Mesendoderm (in vitro differentiated cells): ENCODE data around the gene SKOR1.

Experiments used
- DNase-seq: peaks from one replicate; pipeline ENCODE4 v3.0.0; 2013
- H2AK5ac ChIP-seq: 2 replicates; pipeline ENCODE4 v1.6.1; 2013; ENCODE audit warnings: low read length, inconsistent platforms
- H2BK120ac ChIP-seq: 2 replicates; pipeline ENCODE4 v1.6.1; 2013; ENCODE audit warnings: low read depth, mild to moderate bottlenecking, low read length, moderate library complexity, mixed read lengths
- H2BK15ac ChIP-seq: replicated peaks from 2 replicates; pipeline ENCODE4 v1.6.1; 2013; ENCODE audit warnings: low read depth, mild to moderate bottlenecking, moderate library complexity
- H2BK5ac ChIP-seq: 2 replicates; pipeline ENCODE4 v1.6.1; 2013; ENCODE audit warnings: low read length, inconsistent platforms
- H3K18ac ChIP-seq: 2 replicates; pipeline ENCODE4 v1.6.1; 2013; ENCODE audit warnings: mild to moderate bottlenecking, low read length, mixed read lengths
- H3K23ac ChIP-seq: one replicate; pipeline ENCODE4 v1.6.1; 2013; ENCODE audit warnings: low read length
- H3K27ac ChIP-seq: 2 replicates; pipeline ENCODE4 v1.5.1; 2013; ENCODE audit warnings: low read depth, mild to moderate bottlenecking, inconsistent platforms, low read length, moderate library complexity
- H3K27me3 ChIP-seq: 2 replicates; pipeline ENCODE4 v1.6.1; 2013; ENCODE audit warnings: low read length, control low read depth, mild to moderate bottlenecking, inconsistent platforms; ENCODE audit not compliant: insufficient read depth, poor library complexity
- H3K36me3 ChIP-seq: 2 replicates; pipeline ENCODE4 v1.6.1; 2013; ENCODE audit warnings: low read length, inconsistent platforms; ENCODE audit not compliant: control insufficient read depth, insufficient read depth
- H3K4ac ChIP-seq: one replicate; pipeline ENCODE4 v1.6.1; 2013; ENCODE audit warnings: low read depth, mild to moderate bottlenecking, low read length, moderate library complexity
- H3K4me1 ChIP-seq: 2 replicates; pipeline ENCODE4 v1.6.1; 2013; ENCODE audit warnings: low read depth, low read length, inconsistent platforms; ENCODE audit not compliant: control insufficient read depth
- H3K4me2 ChIP-seq: 2 replicates; pipeline ENCODE4 v1.6.1; 2013; ENCODE audit warnings: low read length
- H3K4me3 ChIP-seq: 2 replicates; pipeline ENCODE4 v1.5.1; 2013; ENCODE audit warnings: mild to moderate bottlenecking, low read length
- H3K56ac ChIP-seq: one replicate; pipeline ENCODE4 v1.6.1; 2013; ENCODE audit warnings: low read length
- H3K79me1 ChIP-seq: 2 replicates; pipeline ENCODE4 v1.6.1; 2013; ENCODE audit warnings: low read length, inconsistent platforms
- H3K79me2 ChIP-seq: 2 replicates; pipeline ENCODE4 v1.6.1; 2013; ENCODE audit warnings: mild to moderate bottlenecking, low read length; ENCODE audit not compliant: control insufficient read depth, insufficient read depth
- H3K9ac ChIP-seq: 2 replicates; pipeline ENCODE4 v1.6.1; 2013; ENCODE audit warnings: low read length, inconsistent platforms
- H4K5ac ChIP-seq: one replicate; pipeline ENCODE4 v1.6.1; 2013; ENCODE audit warnings: low read length
- H4K8ac ChIP-seq: one replicate; pipeline ENCODE4 v1.6.1; 2013; ENCODE audit warnings: low read depth, mild to moderate bottlenecking, control low read depth, low read length, moderate library complexity
- WGBS: extraction: QIAGEN DNeasy Blood & Tissue Kit; methylation state at CpG from one replicate; pipeline ENCODE4 v1.1.7; 2013; ENCODE audit warnings: low lambda C conversion rate, missing lambda C conversion rate; ENCODE audit not compliant: insufficient coverage; ENCODE audit errors: extremely low coverage; 5-methylcytosine and 5-hydroxymethylcytosine counted together

Gene SKOR1

DNA sequence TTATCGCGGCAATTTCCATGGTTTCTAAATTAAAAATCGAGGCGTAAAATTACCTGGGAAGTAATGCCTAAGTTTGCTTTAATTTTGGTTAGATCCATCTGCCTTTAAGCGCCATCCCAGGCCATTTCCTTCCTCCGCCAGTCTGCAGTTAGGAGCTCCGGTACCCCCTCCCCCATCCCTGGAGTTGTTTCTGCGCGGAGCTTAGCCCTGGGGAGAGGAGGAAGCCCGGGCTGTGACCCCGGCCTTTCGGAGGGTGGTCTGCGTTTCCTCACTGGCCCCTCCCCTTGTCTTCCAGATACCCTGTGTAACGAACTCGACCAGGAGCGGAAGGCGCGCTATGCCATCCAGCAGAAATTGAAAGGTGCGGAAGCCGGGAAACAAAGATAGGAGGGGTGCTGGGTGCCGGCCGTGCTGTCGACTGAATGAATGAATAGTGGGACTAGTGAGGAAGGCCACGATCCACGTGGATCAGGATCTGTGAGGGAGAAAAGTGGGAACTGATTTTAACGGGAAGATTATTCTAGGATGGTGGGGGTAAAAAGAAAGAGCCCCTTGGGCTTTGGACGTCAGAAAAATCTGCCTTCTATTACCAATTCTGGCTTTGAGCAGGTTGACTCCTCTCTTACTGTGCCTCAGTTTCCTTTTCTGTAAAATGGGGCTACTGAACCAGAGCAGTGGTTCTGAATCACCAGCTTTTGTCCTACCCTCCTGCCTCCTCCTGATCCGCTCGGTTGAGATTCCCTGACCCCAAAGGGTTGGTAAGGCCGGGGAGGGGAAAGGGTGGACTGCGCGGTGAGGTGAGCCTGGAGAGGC is 7.8 kb downstream of the SKOR1 start:
- Histone ChIP-seq H2AK5ac (no peak overlapping the region), H3K23ac (no peak overlapping the region), H3K56ac (no peak overlapping the region), H3K79me1 (no peaks in the 10 kb centered on the region), H3K4ac (no peak overlapping the region), H2BK120ac (no peak overlapping the region), H4K8ac (no peak overlapping the region), H4K5ac (no peak overlapping the region), H3K79me2 (no peaks in the 10 kb centered on the region), H3K36me3 (no peaks in the 10 kb centered on the region), H3K4me3 (no peak overlapping the region), H2BK5ac (no peak overlapping the region), H3K27ac (no peak overlapping the region), H3K18ac (no peak overlapping the region), H2BK15ac (no peak overlapping the region), H3K27me3 (peaks cover 76% of the 10 kb centered on the region), H3K4me1 (peaks cover 4% of the 10 kb centered on the region), H3K4me2 (peak overlapping the region; percentile 32), H3K9ac (peak overlapping the region; percentile 9)
- WGBS, result no CpG with 5 or more reads among the region's 32 CpGs
- no peak for DNase-seq

DNA sequence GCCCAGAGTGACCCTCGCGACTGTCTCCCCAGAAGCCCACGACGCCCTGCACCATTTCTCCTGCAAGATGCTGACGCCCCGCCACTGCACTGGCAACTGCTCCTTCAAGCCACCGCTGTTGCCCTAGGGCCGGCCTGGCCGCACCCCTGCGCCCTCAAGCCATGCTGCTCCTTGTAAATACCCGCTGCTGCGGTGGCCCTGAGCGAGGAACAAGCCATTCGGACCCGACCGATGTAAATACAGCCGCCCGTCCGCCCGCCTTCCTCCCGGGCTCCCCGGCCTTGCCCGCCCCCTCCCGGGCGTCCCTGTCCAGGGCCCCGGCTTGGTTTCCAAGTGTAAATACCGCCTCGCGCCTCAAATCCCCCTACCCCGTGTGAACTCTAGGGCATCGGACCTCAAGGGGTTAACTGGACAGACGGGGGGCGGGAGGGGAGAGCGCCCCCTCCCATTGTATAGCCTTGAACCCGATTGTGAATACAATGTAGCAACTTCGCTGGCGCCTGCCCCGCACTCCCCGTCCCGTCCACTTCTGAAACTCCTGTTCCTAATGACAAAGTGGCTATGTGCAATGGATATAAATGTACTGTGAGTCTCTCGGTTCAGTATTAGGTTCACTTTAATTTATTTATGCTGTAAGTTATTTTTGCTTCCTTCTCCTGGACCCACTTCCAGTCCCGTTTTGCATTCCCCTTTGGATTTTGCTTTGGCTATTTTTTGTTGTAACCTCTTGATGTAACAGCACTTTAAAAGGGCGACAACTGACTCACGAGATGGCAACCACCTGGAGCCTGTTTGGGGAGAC is 8.6 kb downstream of the SKOR1 start:
- H3K4me1 ChIP-seq, result peaks cover 4% of the 10 kb centered on the region
- H3K4me3 ChIP-seq, result no peak overlapping the region
- H3K27ac ChIP-seq, result no peak overlapping the region
- H3K9ac ChIP-seq, result peak overlapping the region; percentile 4
- no peak overlapping the region for H4K5ac ChIP-seq
- H3K23ac ChIP-seq, result no peak overlapping the region
- no peak overlapping the region for H4K8ac ChIP-seq
- H3K36me3 ChIP-seq, result no peaks in the 10 kb centered on the region
- no peak overlapping the region for H3K56ac ChIP-seq
- no peak overlapping the region for H2BK120ac ChIP-seq
- H3K79me2 ChIP-seq, result no peaks in the 10 kb centered on the region
- H2BK5ac ChIP-seq, result no peak overlapping the region
- no peaks in the 10 kb centered on the region for H3K79me1 ChIP-seq
- H3K18ac ChIP-seq, result no peak overlapping the region
- peaks cover 69% of the 10 kb centered on the region for H3K27me3 ChIP-seq
- no peak overlapping the region for H2AK5ac ChIP-seq
- H2BK15ac ChIP-seq, result no peak overlapping the region
- peak overlapping the region; percentile 32 for H3K4me2 ChIP-seq
- H3K4ac ChIP-seq, result no peak overlapping the region
- WGBS, result no CpG with 5 or more reads among the region's 44 CpGs
- peak; percentile 81 for DNase-seq

DNA sequence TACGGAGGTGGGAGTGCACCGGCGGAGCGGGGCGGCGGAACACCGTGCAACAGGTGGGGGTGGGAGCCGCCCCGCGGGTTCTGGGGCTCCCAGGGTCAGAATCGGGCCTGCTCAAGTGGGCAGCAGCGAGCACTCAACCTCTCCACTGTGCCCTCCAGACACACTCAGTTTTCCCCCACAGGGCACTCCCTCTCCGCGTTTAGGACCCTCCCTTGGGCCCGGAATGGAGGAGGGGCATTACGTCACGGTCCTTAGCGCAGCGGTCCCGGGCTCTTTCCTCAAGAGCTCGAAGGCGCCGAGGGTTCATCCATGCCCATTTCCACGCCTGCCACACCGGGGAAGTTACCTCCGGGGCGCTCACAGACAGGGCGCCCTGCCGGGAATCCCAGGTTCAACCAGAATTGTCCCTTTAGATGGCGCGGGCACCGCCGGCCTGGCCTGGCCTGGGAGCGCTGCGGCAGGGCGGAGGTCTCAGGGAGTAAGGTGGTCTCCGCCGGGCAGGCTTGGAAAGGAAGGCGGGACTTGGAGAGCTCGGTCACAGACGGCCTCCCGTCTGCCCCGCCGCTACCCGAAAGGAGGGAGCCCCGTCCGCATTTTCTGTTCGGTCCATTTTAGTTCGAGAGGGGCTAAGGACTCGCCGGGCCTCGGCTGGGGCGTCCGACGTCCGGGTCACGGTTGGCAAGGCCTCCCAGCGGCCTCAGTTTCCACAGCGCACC is 9.4 kb downstream of the SKOR1 start:
- Histone ChIP-seq H3K23ac (no peak overlapping the region), H3K4me3 (no peak overlapping the region), H2BK120ac (no peak overlapping the region), H4K5ac (no peak overlapping the region), H2AK5ac (no peak overlapping the region), H3K79me2 (no peaks in the 10 kb centered on the region), H3K4ac (no peak overlapping the region), H3K36me3 (no peaks in the 10 kb centered on the region), H3K56ac (no peak overlapping the region), H4K8ac (no peak overlapping the region), H3K27ac (no peak overlapping the region), H3K4me1 (peaks cover 4% of the 10 kb centered on the region), H2BK15ac (no peak overlapping the region), H3K9ac (peak overlapping the region; percentile 11), H3K79me1 (no peaks in the 10 kb centered on the region), H3K18ac (no peak overlapping the region), H3K4me2 (peak overlapping the region; percentile 63), H3K27me3 (peaks cover 61% of the 10 kb centered on the region), H2BK5ac (no peak overlapping the region)
- no CpG with 5 or more reads among the region's 59 CpGs for WGBS
- DNase-seq, result peak; percentile 57

DNA sequence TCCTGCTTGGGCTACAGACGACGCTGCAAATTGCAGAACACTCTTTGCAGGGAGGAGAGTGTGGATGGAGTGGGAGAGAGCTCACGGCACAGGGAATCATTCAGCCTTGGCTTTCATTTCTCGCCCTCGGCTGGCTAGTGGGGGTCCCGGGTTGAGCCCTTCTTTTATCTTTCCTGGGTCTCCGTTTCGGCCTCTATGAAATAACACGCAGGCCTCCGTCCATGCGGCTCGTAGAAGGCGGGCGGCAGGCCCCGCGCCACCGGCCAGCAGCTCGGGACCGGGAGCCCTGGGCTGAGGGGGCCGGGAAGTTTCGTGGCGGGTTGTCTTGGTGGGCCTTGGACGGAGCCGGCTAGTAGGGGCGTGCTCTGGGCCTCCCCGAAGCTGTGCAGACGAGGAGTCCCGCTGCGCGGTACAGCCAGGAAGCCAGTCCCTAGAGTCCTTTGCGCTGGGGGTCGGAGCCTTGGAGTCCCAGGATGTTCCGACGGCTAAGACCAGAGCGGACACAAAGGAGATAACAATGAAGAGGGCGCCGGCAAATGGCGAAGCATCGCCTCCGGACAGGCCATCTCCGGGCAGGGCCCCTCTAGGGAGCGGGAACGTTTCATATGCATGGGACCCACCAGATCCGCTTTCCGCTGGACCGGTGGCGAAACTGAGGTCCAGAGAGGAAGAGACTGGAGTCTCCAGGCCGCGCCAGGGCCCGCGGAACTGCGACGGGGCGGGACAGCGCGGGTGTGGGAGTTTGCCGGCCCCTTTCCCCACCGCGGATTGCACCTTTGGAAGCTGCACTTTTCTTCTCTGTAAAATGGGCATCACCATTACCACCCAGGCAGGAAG is 10.2 kb downstream of the SKOR1 start:
- no peaks in the 10 kb centered on the region for H3K79me1 ChIP-seq
- H3K27me3 ChIP-seq, result peaks cover 53% of the 10 kb centered on the region
- H3K4me1 ChIP-seq, result peaks cover 4% of the 10 kb centered on the region
- H3K79me2 ChIP-seq, result no peaks in the 10 kb centered on the region
- H2BK120ac ChIP-seq, result no peak overlapping the region
- no peak overlapping the region for H4K5ac ChIP-seq
- H3K4me3 ChIP-seq, result no peak overlapping the region
- no peak overlapping the region for H3K4ac ChIP-seq
- no peak overlapping the region for H3K56ac ChIP-seq
- no peak overlapping the region for H3K23ac ChIP-seq
- no peak overlapping the region for H2BK5ac ChIP-seq
- WGBS, result no CpG with 5 or more reads among the region's 59 CpGs
- H2BK15ac ChIP-seq, result no peak overlapping the region
- H3K9ac ChIP-seq, result peak overlapping the region; percentile 20
- H3K4me2 ChIP-seq, result peak overlapping the region; percentile 37
- no peak overlapping the region for H4K8ac ChIP-seq
- no peak overlapping the region for H3K18ac ChIP-seq
- no peak overlapping the region for H2AK5ac ChIP-seq
- H3K36me3 ChIP-seq, result no peaks in the 10 kb centered on the region
- peak; percentile 60 for DNase-seq
- no peak overlapping the region for H3K27ac ChIP-seq

DNA sequence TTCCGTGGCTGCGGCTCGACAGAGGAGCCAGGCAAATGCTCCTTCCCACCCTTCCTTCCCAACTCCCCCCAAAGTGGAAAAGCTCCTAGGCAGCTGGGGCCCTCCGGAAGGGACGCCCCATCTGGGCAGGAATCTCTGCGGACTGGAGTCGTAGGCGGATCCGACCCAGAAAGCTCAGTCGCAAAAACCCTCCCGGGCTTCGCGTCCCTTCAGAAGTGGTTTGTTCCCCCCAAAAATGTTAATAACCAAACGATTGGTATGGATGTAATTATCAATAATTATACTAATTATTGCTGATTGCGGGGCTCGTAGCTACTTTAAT is 10.8 kb downstream of the SKOR1 start:
- Histone ChIP-seq H3K79me1 (no peaks in the 10 kb centered on the region), H2AK5ac (no peak overlapping the region), H3K27me3 (peaks cover 47% of the 10 kb centered on the region), H3K9ac (peak overlapping the region; percentile 20), H3K4me2 (peak overlapping the region; percentile 37), H2BK15ac (no peak overlapping the region), H3K56ac (no peak overlapping the region), H3K4me1 (peaks cover 4% of the 10 kb centered on the region), H3K79me2 (no peaks in the 10 kb centered on the region), H2BK5ac (no peak overlapping the region), H4K8ac (no peak overlapping the region), H3K4ac (no peak overlapping the region), H3K18ac (no peak overlapping the region), H3K4me3 (no peak overlapping the region), H3K27ac (no peak overlapping the region), H3K23ac (no peak overlapping the region), H4K5ac (no peak overlapping the region), H2BK120ac (no peak overlapping the region), H3K36me3 (no peaks in the 10 kb centered on the region)
- no CpG with 5 or more reads among the region's 16 CpGs for WGBS
- no peak for DNase-seq
